ENCODE data around the gene TUT4.
A peak's percentile ranks its signal among the peaks of the same experiment; 100 is the strongest.

TUT4 gene

GRCh38 chr1:52424231-52424636, 128.7 kb downstream of the TUT4 start:
- H3K4me3 ChIP-seq (ENCODE audit: low read length), result no peak overlapping the region
- no peak for TF ChIP-seq CTCF (IDR thresholded peaks at IDR 0.05; ENCODE audit: insufficient read depth, low read depth, low read length, missing control alignments)
- DNase-seq (ENCODE audit: low read depth), result no peak

- no peak overlapping the region for H3K4me3 ChIP-seq (ENCODE audit: low read length)
- TF ChIP-seq CTCF (IDR thresholded peaks at IDR 0.05; ENCODE audit: insufficient read depth, low read depth, low read length, missing control alignments), result no peak
- no peak for DNase-seq (ENCODE audit: low read depth)
Observed at GRCh38 chr1:52423771-52424170, 129.1 kb downstream of the TUT4 start.

GRCh38 chr1:52423055-52423454, 129.8 kb downstream of the TUT4 start:
- TF ChIP-seq CTCF (IDR thresholded peaks at IDR 0.05; ENCODE audit: insufficient read depth, low read depth, low read length, missing control alignments), result no peak
- no peak overlapping the region for H3K4me3 ChIP-seq (ENCODE audit: low read length)
- DNase-seq (ENCODE audit: low read depth), result no peak

GRCh38 chr1:52420713-52421112, 132.2 kb downstream of the TUT4 start:
- TF ChIP-seq CTCF (IDR thresholded peaks at IDR 0.05; ENCODE audit: insufficient read depth, low read depth, low read length, missing control alignments), result no peak
- DNase-seq (ENCODE audit: low read depth), result no peak
- H3K4me3 ChIP-seq (ENCODE audit: low read length), result no peak overlapping the region

GRCh38 chr1:52416811-52417210, 136.1 kb downstream of the TUT4 start:
- H3K4me3 ChIP-seq (ENCODE audit: low read length), result no peak overlapping the region
- no peak for DNase-seq (ENCODE audit: low read depth)
- no peak for TF ChIP-seq CTCF (IDR thresholded peaks at IDR 0.05; ENCODE audit: insufficient read depth, low read depth, low read length, missing control alignments)

- TF ChIP-seq CTCF (IDR thresholded peaks at IDR 0.05; ENCODE audit: insufficient read depth, low read depth, low read length, missing control alignments), result no peak
- no peak for DNase-seq (ENCODE audit: low read depth)
- H3K4me3 ChIP-seq (ENCODE audit: low read length), result no peak overlapping the region
Observed at GRCh38 chr1:52414942-52415341, 137.9 kb downstream of the TUT4 start.

- no peak for TF ChIP-seq CTCF (IDR thresholded peaks at IDR 0.05; ENCODE audit: insufficient read depth, low read depth, low read length, missing control alignments)
- no peak overlapping the region for H3K4me3 ChIP-seq (ENCODE audit: low read length)
- peak; percentile 10 for DNase-seq (ENCODE audit: low read depth)
Observed at GRCh38 chr1:52413410-52413989, 139.4 kb downstream of the TUT4 start.
